NCI-H1436 treated with DMSO at 0.1 percent for 48 hours (cell line): ENCODE results near the gene WNT8A.
A peak's percentile ranks its signal among the peaks of the same experiment; 100 is the strongest.
"Not testable (repeated sequence)": the region's sequence is repeated elsewhere in the genome, so short reads cannot be mapped to it uniquely, and the experiment has no call there.

Experiments
- DNase-seq: peaks from one replicate; lab custom pipeline; 2025; lab: John Stamatoyannopoulos, UW

Gene WNT8A, protein sequence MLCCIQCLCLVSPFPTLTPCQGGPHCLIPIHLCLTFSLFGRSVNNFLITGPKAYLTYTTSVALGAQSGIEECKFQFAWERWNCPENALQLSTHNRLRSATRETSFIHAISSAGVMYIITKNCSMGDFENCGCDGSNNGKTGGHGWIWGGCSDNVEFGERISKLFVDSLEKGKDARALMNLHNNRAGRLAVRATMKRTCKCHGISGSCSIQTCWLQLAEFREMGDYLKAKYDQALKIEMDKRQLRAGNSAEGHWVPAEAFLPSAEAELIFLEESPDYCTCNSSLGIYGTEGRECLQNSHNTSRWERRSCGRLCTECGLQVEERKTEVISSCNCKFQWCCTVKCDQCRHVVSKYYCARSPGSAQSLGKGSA

DNA sequence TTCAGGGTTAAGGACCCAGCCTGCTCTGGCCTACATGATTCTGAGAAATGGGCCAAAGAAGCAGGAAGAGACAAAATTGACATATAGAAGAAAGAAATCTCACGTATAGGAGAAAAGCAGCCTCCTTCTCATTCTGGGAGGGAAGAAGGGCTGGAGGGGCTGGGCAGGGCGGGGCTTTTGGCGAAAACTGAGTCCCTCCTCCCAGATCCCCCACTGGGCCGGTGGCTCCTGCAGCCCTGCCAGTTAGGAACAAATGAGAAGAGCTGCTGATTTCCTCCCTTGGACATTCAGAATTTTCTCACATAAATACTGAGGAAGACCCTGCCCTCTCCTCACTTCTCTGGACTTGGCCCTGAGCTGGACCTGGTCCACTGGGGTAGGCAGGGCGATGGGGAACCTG, at the start of gene WNT8A:
TSS of gene WNT8A (plus strand) at position 332 of the 400 bp plus-strand sequence. CDS start 95 bp downstream, outside the sequence.
- no peak for DNase-seq

DNA sequence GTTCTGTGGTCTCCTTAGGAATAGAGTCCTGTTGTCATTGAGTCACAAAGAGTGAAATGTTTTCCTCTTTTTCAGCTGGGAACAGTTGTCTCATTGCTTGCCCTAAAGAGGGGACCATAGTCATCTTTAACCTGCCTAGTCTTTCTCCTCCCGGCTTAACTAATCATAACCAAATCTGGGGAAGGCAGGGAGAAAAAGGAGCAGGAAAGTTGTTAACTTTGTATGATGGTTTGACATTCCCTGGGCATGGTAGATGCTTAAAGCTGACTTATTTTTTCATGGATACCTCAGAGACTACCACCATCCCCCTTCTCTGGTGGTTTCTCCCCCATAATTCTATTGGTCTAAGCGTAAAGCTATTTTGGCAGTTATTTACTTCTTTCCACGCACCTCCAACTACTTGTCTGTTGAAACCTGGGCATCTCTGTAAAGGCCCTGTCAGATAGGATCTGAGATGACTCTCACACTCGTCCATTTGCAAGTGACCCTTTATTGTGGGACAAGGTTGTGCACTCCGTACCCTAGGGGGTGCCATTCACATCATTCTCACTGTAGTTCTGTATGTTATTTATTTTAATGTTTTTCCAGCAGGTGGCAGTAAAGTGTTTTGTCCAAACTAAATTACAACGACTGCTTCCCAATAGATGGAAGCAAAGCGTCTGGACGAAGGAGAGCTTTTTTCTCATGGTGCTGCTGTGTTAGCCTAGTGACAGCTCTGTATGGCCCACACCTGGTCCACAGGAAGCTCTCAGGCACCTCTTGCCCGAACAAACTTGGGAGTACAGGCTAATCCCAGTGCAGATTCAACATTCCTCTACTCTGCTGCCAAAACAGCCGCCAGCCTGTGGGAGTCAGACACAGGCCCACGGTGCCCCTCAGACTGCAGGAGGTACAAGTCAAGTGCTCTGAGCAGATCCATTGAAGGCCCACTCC, 48.0 kb upstream of the WNT8A start:
- DNase-seq: peak; percentile 81

- no peak for DNase-seq
These were observed 46.6 kb upstream of the WNT8A start for GRCh38 chr5:138037271-138037670.

- no peak for DNase-seq
These were observed 45.8 kb upstream of the WNT8A start for GRCh38 chr5:138037907-138038633.

DNA sequence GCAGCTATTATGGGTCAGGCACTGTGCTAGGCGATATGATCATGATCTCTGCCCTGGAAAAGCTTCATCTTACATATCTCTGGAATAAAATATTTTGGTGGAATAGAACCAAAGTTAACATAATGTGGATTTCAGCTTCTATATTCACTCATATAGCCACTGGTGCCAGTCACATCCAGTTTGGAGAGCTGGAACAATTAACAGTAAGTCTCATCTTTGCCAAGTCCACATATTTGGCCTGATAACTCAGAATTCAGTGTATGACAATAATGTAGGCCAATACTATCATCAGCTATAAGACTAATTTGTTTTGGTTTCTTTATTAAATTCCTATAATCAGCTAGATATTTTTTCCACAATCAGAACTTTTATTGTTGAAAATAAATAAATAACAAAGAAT, 45.0 kb upstream of the WNT8A start:
- no peak for DNase-seq

DNA sequence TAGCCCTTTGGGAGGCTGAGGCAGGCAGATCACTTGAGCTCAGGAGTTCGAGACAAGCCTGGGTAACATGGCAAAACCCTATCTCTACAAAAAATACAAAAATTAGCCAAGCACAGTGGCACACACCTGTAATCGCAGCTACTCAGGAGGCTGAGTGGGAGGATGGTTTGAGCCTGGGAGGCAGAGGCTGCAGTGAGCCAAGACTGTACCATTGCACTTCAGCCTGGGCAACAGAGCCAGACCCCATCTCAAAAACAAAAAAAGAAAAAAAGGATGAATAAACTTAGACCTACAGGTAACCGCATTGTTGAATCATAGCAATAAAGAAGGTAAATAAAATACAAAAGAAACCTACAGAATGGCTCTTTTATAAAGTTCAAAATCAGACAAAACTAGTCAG, 38.5 kb upstream of the WNT8A start:
- not testable (repeated sequence) for DNase-seq

DNA sequence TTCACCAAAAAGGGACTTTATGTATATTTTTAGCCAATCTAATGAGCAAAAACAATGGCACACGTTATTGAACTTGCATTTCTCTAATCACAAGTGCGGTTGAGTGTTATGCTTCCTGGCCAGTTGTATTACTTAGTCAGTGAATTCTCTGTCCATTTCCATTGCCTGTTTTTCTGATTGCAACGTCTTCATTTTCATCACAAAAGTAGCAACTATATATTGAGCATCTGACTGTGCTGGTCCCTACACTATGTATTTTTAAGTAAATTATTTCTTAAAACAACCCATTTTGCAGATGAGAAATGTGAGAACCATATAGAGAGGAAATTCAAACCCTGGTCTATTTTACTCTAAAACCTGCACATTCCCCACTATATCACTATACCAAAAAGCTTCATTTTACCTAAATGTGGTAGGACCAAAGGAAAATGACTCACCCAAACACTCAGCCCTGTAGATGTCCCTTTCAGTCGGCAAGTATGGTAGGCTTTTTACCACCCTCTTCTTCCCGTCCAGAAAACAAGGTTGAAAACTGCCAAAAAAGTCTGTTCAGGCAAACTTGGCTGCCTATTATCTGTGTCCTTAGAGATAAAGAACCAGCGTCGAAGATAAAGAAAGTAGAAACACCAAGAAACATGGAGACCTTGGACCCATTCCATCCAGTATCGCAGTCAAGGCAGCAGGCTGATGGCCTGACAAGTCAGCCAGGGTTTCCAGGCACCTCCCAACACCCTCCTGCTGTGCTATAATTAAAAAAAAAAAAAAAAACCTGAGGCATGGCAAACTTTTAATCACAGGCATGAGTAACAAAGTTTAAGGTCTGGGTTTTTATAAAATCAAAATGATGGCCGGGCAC, 32.2 kb upstream of the WNT8A start:
- no peak for DNase-seq

DNA sequence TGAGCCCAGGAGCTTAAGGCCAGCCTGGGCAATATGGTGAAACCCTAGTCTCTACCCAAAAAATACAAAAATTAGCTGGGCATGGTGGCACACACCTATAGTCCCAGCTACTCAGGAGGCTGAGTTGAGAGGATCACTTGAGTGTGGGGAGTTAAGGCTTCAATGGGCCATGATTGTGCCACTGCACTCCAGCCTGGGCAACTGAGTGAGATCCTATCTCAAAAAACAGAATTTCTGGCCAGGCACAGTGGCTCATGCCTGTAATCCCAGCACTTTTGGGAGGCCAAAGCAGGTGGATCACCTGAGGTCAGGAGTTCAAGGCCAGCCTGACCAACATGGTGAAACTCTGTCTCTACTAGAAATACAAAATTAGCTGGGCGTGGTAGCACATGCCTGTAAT, 31.1 kb upstream of the WNT8A start:
- not testable (repeated sequence) for DNase-seq

GRCh38 chr5:138053554-138053953, 30.3 kb upstream of the WNT8A start:
- no peak for DNase-seq

DNA sequence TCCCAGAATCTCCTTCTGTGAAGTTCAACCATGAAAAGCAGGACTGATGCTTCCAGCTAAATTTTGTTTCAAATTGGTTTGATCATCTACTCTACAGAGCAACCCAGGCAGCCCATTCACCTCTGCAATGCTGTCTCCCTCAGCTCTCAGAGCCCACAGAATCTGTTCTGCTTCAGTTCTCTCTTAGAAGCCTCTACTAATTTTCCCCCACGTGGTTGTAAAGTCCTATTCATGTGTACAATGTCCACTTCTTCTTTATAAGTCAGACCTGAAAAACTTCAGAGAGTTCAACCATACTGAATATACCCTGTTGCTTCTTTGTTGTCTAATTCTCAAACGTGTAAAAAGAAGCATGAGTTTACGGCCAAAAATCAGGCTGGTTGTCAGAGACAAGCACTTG, 29.6 kb upstream of the WNT8A start:
- no peak for DNase-seq

DNA sequence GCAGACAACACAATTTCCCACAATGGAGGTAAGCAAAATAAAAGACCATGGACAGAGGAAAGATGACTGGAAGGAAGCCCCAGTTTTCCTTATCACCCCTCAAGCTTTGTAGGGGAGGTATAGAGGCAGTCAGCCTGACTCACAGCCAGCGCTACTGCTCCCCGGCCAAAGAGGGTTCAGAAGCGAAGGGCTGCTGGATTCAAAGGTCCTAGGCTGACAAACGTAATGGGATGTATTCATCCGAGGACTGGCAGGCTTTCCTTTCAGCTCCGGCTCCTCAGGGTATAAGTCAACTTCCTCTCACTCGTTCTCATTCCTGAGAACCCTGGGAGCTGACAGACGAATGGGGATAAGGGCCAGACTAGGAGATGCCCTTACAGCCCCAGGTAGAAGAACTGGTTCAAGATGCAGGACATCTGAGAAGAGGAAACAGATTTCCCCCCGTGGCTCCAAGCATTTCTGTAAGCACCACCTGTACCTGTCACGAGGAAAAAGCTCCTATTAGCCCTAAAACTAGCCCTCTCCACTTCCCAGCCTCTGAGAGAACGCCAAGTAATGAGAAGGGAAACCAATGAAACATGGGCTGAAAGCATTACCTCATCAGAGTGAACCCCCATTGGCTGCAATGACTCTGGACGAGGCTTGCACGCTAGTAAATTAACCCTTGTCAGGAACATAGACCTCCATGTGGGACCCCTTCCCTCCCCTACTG, 28.8 kb upstream of the WNT8A start:
- DNase-seq: no peak

DNA sequence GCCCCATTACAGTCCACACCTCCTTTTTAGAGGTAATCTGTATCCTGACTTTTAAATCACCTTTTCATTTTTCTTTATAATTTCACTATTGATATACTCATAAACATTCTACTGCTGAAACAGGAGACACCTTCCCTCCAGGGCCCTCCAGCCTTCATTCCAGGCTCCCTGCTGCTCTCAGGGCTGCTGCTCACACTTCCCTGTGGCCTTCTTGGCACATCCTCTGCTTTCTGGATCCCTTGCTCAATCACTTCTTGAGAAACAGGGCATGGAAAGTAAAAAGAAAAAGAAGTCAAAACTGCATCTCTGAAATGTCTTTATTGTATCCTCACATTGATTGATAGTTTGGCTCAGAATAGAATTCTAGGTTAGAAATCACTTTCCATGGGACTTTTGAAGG, 19.3 kb upstream of the WNT8A start:
- no peak for DNase-seq

GRCh38 chr5:138065102-138065501, 18.7 kb upstream of the WNT8A start:
- DNase-seq: no peak

DNA sequence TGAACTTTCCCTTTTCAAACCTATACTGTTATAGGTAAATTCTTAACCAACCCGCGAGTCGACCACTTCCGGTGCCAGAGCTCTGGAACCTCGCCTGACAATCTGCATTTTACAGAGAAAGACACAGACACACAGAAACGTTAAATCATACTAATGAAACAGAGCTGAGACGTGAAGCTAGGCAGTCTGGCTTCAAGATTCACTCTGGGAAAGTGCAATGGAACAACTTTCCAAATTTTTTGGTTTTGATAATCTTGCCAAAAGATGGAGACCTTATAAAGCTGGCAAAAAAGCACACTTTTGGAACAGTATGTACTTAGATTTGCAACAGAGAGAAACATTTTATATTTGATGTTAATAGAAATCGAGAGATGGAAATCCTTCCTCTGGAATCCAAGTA, 15.9 kb upstream of the WNT8A start:
- no peak for DNase-seq

DNA sequence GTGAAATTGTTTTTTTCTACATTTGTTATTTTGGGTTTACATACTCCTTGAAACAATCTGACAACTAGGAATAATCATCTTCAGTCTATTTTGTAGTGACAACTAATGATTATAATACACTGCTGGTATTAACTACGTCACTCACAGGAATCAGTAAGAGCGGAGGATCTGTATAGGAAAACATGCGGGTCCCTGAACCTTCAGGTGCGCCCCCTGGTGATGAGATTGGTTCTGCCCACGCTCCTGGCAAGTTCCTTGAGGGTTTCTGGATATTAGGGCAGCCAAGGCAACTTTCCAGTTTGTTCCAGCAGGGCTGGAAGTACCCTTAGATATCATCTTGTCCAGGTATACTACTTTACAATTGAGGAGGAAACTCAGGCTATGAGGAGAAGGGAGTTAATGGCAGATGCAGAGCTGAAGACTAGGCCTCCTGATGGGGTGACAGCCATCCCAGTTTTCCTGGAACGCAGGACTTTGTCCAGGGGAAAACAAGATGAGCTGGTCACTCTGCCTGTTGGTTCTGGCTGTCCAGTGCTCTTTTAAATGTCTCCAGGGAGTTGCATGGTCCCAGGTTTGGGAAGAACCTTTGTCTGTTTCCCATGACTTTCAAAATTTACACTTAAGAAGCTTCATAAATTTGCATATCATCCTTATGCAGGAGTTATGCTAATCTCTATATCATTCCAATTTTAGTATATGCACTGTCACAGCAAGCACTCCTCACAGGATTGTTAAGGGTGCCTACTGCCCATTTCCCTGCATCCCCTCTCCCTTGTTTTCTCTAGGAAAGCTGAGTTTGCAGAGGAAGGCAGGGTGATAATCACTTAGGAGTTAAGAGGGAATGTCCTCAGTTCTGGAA, 14.9 kb upstream of the WNT8A start:
- DNase-seq: no peak

DNA sequence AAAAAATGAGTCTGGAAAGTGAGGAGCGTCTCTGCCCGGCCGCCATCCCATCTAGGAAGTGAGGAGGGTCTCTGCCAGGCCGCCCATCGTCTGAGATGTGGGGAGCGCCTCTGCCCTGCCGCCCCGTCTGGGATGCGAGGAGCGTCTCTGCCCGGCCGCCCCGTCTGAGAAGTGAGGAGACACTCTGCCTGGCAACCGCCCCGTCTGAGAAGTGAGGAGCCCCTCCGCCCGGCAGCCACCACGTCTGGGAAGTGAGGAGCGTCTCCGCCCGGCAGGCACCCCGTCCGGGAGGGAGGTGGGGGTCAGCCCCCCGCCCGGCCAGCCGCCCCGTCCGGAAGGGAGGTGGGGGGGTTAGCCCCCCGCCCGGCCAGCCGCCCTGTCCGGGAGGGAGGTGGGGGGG, 13.8 kb upstream of the WNT8A start:
- DNase-seq: not testable (repeated sequence)

GRCh38 chr5:138077064-138077696, 6.7 kb upstream of the WNT8A start:
- no peak for DNase-seq

DNA sequence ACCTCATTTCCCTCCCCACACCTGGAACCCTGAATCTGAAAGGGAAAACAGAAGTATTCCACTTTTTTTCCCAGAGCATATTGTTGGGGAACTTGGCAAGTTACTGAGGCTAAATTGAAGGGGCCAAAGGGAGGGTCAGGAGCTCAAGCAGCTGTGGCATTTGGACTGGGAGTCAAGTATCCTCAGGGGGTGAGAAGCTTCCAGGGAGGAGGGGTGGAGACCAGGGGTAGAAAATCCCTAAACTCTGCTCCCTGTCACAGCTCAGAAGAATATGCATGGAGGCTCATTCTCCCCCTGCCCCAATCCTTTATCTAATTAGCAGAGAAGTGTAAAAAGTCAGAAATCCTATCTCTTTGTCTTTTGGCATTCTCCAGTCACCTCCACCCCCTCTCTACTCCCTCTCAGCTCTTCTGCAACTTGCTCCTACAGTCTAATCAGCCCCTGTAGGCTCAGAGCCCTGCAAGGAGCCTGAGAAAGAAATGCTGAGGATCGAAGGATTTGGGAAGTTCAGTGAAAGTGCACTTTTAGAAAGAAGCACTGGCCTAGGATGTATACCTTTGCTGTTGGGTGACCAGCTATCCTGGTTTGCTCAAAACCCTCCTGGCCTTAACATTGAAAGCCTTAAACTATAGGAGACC, 5.7 kb upstream of the WNT8A start:
- DNase-seq: no peak

DNA sequence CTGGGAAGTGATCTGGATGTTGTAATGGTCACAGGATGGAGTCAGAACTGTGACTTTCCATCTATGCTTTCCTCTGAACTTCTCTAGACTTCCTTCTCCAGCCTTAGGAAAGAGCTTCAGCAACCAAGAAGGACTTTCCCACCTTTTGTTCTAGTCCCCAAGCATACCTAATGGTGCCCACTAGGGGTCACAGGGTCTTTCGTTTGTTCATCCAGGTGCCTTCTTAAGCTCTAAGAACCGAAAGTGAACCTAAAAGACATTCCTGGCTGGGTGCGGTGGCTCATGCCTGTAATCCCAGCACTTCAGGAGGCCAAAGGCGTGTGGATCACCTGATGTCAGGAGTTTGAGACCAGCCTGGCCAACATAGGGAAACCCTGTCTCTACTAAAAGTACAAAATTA, 1.8 kb upstream of the WNT8A start:
- DNase-seq: no peak
